Measurements from ENCODE around the gene SLC9A6.

The SLC9A6 gene

DNA sequence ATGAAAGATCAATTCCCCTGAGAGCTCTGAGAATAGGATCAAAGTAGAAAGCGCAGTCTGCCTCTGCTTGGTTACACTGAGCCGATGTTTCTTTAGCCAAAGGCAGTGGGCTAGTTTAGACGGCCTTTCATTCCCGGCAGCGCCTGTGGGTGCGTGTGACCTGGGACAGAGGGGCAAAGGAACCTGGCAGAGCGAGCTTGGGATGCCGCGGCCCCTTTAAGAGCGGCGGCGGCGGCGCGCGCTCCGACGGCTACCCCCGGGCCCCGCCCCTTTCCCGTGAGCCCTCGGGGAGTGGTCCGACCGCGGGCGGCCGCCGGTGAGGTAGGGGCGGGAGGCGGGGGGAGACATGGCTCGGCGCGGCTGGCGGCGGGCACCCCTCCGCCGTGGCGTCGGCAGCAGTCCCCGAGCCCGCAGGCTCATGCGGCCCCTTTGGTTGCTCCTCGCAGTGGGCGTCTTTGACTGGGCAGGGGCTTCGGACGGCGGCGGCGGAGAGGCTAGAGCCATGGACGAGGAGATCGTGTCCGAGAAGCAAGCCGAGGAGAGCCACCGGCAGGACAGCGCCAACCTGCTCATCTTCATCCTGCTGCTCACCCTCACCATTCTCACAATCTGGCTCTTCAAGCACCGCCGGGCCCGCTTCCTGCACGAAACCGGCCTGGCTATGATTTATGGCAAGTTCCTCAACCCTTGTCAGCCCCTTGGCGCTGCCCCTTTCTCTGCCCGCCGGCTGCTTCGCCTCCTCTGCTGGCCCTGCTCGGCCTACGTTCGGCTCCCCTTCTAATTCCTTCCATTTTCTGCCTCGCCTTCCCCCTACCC is at the start of gene SLC9A6:
TSS of gene SLC9A6 (plus strand) at position 279 of the 816 bp plus-strand sequence. CDS start at position 503, 224 bp downstream.
- DNase-seq = no peak

- DNase-seq = no peak
Observed at GRCh38 chrX:135944486-135944885, 40.7 kb upstream of the SLC9A6 start.

GRCh38 chrX:135951291-135951690 is 33.9 kb upstream of the SLC9A6 start:
- DNase-seq = no peak

GRCh38 chrX:135973025-135973547 is 12.1 kb upstream of the SLC9A6 start:
- no peak for DNase-seq

GRCh38 chrX:135973548-135974278 is 11.5 kb upstream of the SLC9A6 start, which contains the start of gene MMGT1:
MMGT1 (minus strand) TSS chrX:135973988; CDS start chrX:135973675, 313 bp downstream.
- DNase-seq = peak; percentile 4

DNA sequence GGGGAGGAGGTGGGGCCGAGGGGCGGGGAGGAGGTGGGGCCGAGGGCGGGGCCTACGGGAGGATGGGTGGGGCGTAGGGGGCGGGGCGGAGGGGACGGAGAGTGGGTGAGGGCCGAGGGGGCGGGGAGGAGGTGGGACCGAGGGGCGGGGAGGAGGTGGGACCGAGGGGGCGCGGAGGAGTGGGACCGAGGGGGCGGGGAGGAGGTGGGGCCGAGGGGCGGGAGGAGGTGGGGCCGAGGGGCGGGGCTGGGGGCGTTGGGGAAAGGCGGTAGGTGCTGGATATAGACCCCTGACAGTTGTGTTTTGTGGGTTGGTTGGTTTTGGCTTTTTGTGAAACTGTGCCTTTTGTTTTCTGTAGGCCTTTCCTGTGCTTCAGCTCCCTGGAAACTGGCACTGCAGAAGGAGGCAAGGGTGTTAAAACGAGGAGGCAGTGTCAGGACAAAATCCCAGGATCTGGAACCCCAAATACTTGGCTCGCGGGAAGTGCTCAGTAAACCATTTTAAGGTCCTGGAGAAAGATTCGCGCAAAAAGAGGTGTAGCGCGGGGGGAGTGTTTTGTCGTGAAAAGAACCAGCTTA is 10.9 kb upstream of the SLC9A6 start:
- no peak for DNase-seq

DNA sequence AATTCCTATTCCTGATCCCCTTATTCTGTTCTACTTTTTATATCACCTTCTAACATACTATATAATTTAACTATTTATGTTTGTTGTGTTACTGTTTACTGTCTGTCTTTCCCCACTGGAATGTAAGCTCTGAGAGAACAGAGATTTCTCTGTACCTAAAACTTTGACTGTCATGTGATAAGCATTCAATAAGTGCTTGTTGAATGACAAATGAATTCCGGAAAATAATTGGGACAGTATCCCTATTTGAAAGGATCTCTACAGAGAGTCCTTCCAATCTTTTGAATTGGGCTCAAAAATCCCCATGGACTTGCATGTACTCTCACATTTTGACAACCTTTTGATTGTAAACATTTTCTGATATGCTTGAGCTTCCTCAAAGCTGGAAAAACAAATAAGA is 9.8 kb upstream of the SLC9A6 start:
- no peak for DNase-seq

DNA sequence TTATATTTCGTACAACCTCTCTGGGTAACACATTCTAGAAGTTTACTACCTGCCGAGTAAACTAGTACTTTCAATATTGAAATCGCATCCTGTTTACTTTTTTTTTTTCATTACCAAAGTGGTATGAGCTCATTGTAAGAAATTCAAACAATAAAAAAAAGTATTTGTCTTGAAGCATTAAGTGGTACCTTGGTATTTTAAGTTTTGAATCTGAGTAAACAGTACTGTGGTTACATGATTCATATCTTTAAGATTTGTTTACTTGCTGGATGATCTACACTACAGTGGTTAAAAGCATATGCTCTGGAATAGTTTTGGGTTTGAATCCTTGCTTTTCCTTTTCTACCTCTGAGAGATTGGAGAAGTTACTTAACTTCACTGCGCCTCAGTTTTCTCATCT is 7.6 kb upstream of the SLC9A6 start:
- no peak for DNase-seq

DNA sequence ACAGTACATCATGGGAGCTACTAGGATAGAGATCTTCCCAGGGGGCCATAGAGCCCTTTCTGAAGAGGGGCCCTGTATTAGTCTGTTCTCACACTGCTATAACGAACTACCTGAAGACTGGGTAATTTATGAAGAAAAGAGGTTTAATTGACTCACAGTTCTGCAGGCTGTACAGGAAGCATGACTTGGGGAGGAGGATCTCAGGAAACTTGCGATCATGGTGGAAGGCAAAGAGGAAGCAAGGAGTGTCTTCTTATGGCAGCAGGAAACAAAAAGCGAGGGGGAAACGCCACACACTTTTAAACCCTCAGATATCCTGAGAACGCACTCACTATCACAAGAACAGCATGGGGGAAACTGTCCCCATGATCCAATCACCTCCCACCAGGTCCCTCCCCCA is 4.2 kb upstream of the SLC9A6 start:
- no peak for DNase-seq

- DNase-seq = no peak
Observed at GRCh38 chrX:135981668-135982067, 3.6 kb upstream of the SLC9A6 start.

DNA sequence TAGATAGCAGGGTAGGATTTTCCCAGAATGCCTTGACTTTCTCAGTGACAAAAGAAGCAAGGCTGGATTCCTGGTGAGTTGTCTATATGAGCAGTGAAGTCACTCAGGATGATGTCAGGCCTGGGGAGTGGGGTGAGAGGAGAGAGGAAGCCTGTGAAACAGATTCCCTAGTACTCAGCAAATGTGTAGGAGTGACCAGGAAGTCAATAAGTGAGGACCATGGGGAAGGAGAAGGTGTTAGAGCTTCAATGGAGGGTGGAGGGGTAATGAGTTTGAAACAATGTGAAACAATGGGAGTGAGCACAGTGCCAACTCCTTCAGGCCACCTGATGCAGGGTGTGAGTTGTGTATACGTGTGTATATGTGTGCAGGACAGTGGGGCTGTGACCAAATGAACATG is 2.4 kb upstream of the SLC9A6 start:
- no peak for DNase-seq

DNA sequence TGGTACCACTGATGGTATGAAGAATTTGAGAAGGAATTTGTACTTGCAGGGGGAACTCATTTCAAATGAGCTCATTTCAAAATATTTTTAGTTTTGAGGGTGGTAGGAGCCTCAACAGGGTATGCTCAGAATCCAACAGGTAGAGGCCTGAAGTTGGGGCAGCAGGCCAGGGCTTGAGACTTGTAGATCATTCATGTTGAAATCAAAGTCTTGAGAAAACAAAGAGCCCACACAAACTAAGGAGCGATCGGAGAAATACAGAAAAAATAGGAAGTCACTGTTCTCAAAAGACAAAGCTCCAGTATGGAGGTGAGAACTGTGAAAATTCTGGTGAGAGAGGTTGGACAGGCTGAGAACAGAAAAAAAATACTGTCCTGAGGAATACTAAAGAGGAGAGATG is 979 bp upstream of the SLC9A6 start:
- DNase-seq = no peak

- no peak for DNase-seq
Observed at GRCh38 chrX:135984791-135985156, 461 bp upstream of the SLC9A6 start.

- DNase-seq = no peak
Observed at GRCh38 chrX:135985973-135986310, 707 bp downstream of the SLC9A6 start.

GRCh38 chrX:135988245-135988644 is 3.0 kb downstream of the SLC9A6 start:
- no peak for DNase-seq

GRCh38 chrX:136015016-136015415 is 29.8 kb downstream of the SLC9A6 start:
- DNase-seq = no peak

GRCh38 chrX:136016881-136017280 is 31.6 kb downstream of the SLC9A6 start:
- no peak for DNase-seq

GRCh38 chrX:136019226-136019625 is 34.0 kb downstream of the SLC9A6 start:
- DNase-seq = no peak

GRCh38 chrX:136021160-136021559 is 35.9 kb downstream of the SLC9A6 start:
- DNase-seq = no peak

DNA sequence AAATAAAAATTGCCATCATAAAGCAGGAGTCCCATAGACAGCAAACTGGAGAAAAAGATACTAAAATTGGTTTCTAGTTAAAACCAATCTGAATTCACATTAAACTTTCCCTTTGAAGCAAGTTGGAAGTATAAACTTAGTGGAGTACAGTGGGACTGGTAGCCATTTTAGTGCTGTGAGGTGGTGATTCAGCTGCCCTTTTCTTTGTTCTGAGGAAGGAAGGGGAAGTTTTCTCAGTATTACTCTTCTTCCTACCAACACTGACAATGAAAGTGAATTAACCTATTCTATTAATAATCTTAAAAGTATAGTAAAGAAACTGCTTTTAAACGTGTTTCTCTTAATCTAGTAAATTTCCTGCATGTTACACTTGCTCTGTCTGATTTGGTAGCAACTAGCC is 36.7 kb downstream of the SLC9A6 start:
- DNase-seq = no peak

- no peak for DNase-seq
Observed at GRCh38 chrX:136025091-136025490, 39.9 kb downstream of the SLC9A6 start.

DNA sequence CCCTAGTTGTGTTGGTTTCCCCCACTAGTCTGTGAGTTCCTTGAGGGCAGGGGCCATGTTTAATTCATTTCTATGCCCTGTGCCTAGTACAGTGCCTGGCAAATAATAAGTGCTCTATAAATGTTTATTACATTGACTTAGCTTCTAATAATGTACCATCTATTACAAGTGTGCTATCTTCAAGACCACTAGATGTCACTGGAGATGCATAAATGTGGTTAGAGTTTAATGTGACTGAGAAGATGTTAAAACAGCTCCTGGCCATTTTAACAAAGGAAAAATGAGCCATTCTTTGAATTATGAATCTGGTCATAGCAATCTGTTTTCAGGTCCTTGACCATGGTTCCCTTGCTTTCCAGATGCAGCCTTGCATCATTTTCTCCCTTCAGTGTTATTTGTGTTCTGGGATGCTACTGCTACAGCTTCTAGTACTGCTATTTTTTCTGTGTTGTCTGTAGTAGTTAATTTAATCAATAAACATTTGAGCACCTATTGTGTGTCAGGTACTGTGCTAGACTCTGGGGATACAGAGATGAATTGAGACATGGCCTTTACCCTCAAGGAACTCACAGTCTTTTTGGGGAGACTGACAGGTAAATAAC is 43.2 kb downstream of the SLC9A6 start:
- no peak for DNase-seq

- no peak for DNase-seq
Observed at GRCh38 chrX:136029766-136030165, 44.5 kb downstream of the SLC9A6 start.

Measured in NCI-H2081 treated with DMSO at 0.1 percent for 48 hours (cell line).